T-cell (primary cell): ENCODE measurements around the gene EXOC6B. TPM values are rescaled to one million over a fixed set of nuclear protein-coding genes. Genes with fewer than 3 reads are reported as not detected.

Experiments used
- ATAC-seq, 4 experiments: fragments of 200-7000 bp in 3 of 4; fragments of 150-1000 bp in 1 of 4; cut with Tn5 transposase; replicated peaks in 1 of 4; 1 replicate in 3 of 4; 2 replicates in 1 of 4; pipeline ENCODE4 v1.10.0; 2021; ENCODE audit warnings: moderate library complexity in 3 of 4, mild to moderate bottlenecking in 2 of 4, moderate number of reproducible peaks in 1 of 4
- CTCF ChIA-PET, 2 donors: fragments of 300-600 bp; sonication (Branson Sonifier 250); formaldehyde crosslinking; loops; one replicate each; lab custom pipeline; 2022; ENCODE audit warnings: antibody characterized with exemption in 2 of 2; lab: Charles Lee
- POLR2A ChIA-PET, 2 donors: fragments of 300-600 bp; sonication (Branson Sonifier 250); formaldehyde crosslinking; loops; one replicate each; lab custom pipeline; 2022; ENCODE audit warnings: antibody characterized with exemption in 2 of 2; lab: Charles Lee
- DNase-seq, 35 experiments: peaks; one replicate each; pipeline versions ENCODE4 v3.0.0 to v3.0.0-alpha.2; 2013 to 2023
- H3K27ac ChIP-seq: one replicate; pipeline ENCODE4 v1.5.1; 2013; ENCODE audit warnings: low read length
- H3K27me3 ChIP-seq, 2 experiments: replicated peaks in 1 of 2; 1 replicate in 1 of 2; 2 replicates in 1 of 2; pipeline versions ENCODE4 v1.6.1 to v1.7.0; 2013; ENCODE audit warnings: low read length in 1 of 2, mixed read lengths in 1 of 2; ENCODE audit not compliant: control insufficient read depth in 2 of 2, insufficient read depth in 2 of 2; ENCODE audit errors: extremely low read depth in 1 of 2
- H3K36me3 ChIP-seq, 2 donors: 1 replicate in 1 of 2; 2 replicates in 1 of 2; pipeline versions ENCODE4 v1.6.1 to v1.7.0; 2013; ENCODE audit warnings: low read length in 1 of 2; ENCODE audit not compliant: control insufficient read depth in 2 of 2, insufficient read depth in 1 of 2; ENCODE audit errors: extremely low read depth in 1 of 2
- H3K4me1 ChIP-seq, 2 experiments: 1 replicate in 1 of 2; 2 replicates in 1 of 2; pipeline versions ENCODE4 v1.6.1 to v1.7.0; 2013; ENCODE audit warnings: low read length in 2 of 2, mixed read lengths in 1 of 2; ENCODE audit not compliant: insufficient read depth in 2 of 2, control insufficient read depth in 1 of 2; ENCODE audit errors: extremely low read depth in 1 of 2
- H3K4me3 ChIP-seq, 2 donors: 1 replicate in 1 of 2; 2 replicates in 1 of 2; pipeline versions ENCODE4 v1.5.1 to v1.7.0; 2013; ENCODE audit warnings: mild to moderate bottlenecking in 2 of 2, low read length in 1 of 2, moderate library complexity in 1 of 2; ENCODE audit not compliant: control insufficient read depth in 1 of 2; ENCODE audit errors: extremely low read depth in 1 of 2
- H3K9me3 ChIP-seq: 2 replicates; pipeline ENCODE4 v1.7.0; 2013
- H3K27ac Mint-ChIP-seq, 2 donors: one replicate each; pipeline ENCODE4 v1.8.0; 2020 to 2021; ENCODE audit warnings: mild to moderate bottlenecking in 2 of 2, mixed read lengths in 2 of 2
- H3K27me3 Mint-ChIP-seq, 2 donors: one replicate each; pipeline ENCODE4 v1.8.0; 2021 to 2022; ENCODE audit warnings: mixed read lengths in 2 of 2
- H3K36me3 Mint-ChIP-seq: one replicate; pipeline ENCODE4 v1.8.0; 2021; ENCODE audit warnings: mixed read lengths
- H3K4me1 Mint-ChIP-seq, 3 donors: one replicate each; pipeline ENCODE4 v1.8.0; 2020 to 2022; ENCODE audit warnings: mixed read lengths in 3 of 3, mild to moderate bottlenecking in 1 of 3
- H3K4me3 Mint-ChIP-seq, 3 donors: one replicate each; pipeline ENCODE4 v1.8.0; 2020 to 2022; ENCODE audit warnings: mild to moderate bottlenecking in 3 of 3, mixed read lengths in 3 of 3, moderate library complexity in 3 of 3
- H3K9me3 Mint-ChIP-seq, 3 donors: one replicate each; pipeline ENCODE4 v1.8.0; 2020 to 2022; ENCODE audit warnings: mixed read lengths in 3 of 3
- WGBS: methylation state at CpG from one replicate; pipeline ENCODE4 v1.1.5; 2013; ENCODE audit warnings: missing lambda C conversion rate; ENCODE audit not compliant: insufficient coverage; 5-methylcytosine and 5-hydroxymethylcytosine counted together
- total RNA-seq, 35 experiments: library from RNA in 6 of 35; stranded (reverse) in 6 of 35; fragments of 120-200 nt in 1 of 35; gene quantifications; one replicate each; pipeline versions ENCODE4 v1.2.1 to v1.2.4 and lab custom pipeline; 2013 to 2026

The EXOC6B gene
- total RNA-seq, 5 donors from 2014 or later (not counting 1 experiment from before 2014, with no cell fraction given), result 13.3 to 18.9 (median 16.6) TPM

DNA sequence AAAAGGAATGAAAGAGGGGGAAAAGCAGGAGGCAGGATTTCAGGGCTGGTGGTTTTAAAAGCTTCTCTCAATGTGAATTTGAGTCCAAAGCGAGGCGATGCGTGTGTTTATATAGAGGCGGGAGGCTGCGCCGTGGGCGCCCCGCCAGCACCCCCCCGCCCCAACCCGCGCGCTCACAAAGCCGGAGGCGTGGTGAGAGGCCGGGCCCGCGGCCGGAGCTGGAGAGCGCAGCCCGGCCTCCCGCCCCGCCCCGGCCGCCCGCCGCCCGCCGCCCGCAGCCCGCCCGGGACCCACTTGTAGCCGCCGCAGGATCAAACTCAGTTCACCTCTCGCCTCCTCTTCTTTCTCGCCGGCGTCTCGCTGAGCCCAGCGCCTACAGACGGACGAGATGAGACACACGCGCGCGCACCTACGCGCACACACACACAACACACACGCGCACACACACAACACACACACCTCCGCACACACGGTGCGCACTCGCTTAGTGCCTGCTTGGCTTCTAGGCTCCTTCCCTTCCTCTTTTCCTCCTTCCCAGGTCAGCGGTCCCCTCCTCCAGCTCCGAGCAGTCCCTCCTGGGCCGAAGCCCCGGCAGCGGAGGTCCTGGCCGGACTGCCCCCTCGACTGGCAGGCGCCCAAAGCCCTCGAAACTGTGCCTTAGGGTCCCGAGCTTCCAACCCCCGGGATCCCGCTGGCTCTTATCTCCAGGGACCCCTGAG is 676.8 kb downstream of the EXOC6B start:
- Histone ChIP-seq H3K36me3 (no peaks in the 10 kb centered on the region), H3K4me3 (peak overlapping the region; percentile 19 to 33), H3K9me3 (no peaks in the 10 kb centered on the region), H3K27me3 (peaks cover 6 to 90% of the 10 kb centered on the region in 2 experiments), H3K27ac (no peak overlapping the region), H3K4me1 (peaks cover 3 to 57% of the 10 kb centered on the region in 2 experiments)
- WGBS, result 3% methylated on average over 33 of the region's 65 CpGs
- CTCF ChIA-PET, result interaction anchor here in 1 of 2 donors (1.0 kb wide), 1 partner anchor 11 kb away, joined by 3 read pairs; no protein-coding TSS in a partner anchor
- Mint-ChIP-seq H3K4me3 (peak overlapping the region; percentile 79 to 93 (median 79)), H3K36me3 (no peaks in the 10 kb centered on the region), H3K9me3 (no peaks in the 10 kb centered on the region), H3K27me3 (peaks cover 60 to 72% of the 10 kb centered on the region in 2 donors), H3K4me1 (peaks cover 42 to 47% (median 42%) of the 10 kb centered on the region in 3 donors), H3K27ac (peak overlapping the region in 1 of 2 donors; percentile 15)
- ATAC-seq (peak in 3 of 4 experiments; percentile 13 to 32 (median 20)), DNase-seq (peak in 3 of 35 experiments; percentile 4 to 24 (median 5))
- POLR2A ChIA-PET, result interaction anchor here in 1 of 2 donors (0.6 kb wide), 1 partner anchor 10 kb away, joined by 8 read pairs; no protein-coding TSS in a partner anchor

DNA sequence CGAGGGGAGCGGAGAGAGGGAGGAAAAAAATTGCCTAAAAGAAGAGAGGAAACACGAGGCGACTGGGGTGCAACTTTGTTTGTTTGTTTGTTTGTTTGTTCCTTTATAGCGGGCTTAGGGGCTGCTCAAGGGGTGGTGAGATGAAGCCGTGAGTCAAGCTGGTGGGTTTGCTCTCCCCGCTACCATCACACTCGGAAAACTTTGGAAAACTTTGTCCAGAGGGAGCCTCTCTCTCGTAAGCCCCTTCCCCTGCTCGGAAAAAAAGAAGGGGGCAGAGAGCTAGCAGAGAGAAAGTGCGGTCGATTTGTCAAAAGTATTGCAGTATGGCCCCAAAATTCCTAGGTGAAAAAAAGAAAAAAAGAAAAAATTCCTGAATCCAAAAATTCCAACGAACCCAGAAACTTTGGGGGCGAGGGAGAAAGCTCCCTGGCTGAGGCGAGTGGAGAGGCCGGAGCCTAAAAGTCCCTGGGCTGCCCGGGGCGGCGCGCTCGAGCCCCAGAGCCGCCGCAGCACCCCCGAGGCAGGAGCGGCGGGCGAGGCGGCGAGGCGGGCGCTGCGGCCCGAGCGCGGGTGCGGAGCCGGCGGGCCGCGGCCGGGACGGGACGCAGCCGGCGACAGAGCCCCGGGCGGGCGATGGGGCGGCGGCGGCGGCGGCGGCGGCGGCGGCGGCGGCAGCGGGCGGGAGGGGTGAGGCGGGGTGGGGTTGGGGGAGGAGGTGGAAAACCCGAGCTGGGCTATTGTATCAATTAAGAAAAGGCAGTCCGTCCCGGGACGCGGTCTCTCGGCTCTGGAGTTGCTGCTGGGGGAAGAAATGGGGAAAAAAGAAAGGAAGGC is 677.6 kb downstream of the EXOC6B start:
- peaks cover 6 to 91% of the 10 kb centered on the region in 2 experiments for H3K27me3 ChIP-seq
- peaks cover 3 to 64% of the 10 kb centered on the region in 2 experiments for H3K4me1 ChIP-seq
- Mint-ChIP-seq H3K36me3 (no peaks in the 10 kb centered on the region), H3K27ac (peak overlapping the region in 1 of 2 donors; percentile 15), H3K4me1 (peaks cover 42 to 53% (median 48%) of the 10 kb centered on the region in 3 donors), H3K9me3 (no peaks in the 10 kb centered on the region), H3K27me3 (peaks cover 64 to 76% of the 10 kb centered on the region in 2 donors), H3K4me3 (peak overlapping the region; percentile 75 to 93 (median 77))
- DNase-seq (peak in 1 of 35 experiments; percentile 0), ATAC-seq (no peak)
- whole genome bisulfite sequencing, result 5% methylated on average over 35 of the region's 68 CpGs
- ChIA-PET CTCF (interaction anchor here in 1 of 2 donors (0.5 to 1.0 kb wide), 2 partner anchors 10 to 848 kb away, joined by 3 to 14 read pairs; no protein-coding TSS in a partner anchor), POLR2A (no interaction called here)
- H3K4me3 ChIP-seq, result peak overlapping the region; percentile 19
- H3K27ac ChIP-seq, result no peak overlapping the region
- H3K36me3 ChIP-seq, result no peaks in the 10 kb centered on the region
- H3K9me3 ChIP-seq, result no peaks in the 10 kb centered on the region

DNA sequence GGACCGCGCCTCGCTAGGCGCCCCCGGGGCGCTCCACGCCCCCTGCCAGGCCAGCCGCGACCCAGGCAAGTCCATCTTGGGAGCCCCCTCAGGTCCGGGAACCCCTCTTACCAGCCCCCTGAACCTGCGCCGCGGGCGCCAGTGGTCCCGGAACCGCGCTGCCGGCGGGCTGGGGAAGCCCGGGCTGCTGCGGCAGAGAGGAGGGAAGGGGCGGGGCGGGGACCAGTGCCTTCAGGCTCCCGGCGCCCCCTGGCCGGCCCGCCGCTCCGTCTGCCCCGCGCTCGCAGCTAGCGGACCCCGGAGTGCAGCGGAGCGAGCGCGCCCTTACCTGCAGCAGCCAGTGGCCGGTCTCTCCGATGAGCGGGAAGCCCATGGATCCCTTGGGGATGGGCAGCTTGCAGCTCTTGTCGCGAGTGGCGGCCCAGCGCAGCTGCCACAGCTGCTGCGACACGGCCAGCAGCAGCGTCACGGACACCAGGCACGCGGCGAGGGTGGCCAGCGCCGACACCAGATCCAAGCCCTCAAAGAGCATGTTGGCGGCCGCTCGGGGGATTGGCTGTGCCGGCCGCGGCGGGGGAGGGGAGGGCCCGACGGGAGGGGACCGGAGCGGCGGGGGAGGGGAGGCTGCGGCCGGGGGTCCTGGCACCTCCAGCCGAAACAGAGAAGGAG is 678.4 kb downstream of the EXOC6B start, which contains the start of gene CYP26B1:
CYP26B1 (minus strand) TSS at position 560 of the 669 bp plus-strand sequence; CDS start at position 532, 28 bp downstream.
- Mint-ChIP-seq H3K36me3 (no peaks in the 10 kb centered on the region), H3K27ac (peak within 1 kb of the TSS in 1 of 2 donors; percentile 15), H3K9me3 (no peaks in the 10 kb centered on the region), H3K4me3 (peak within 1 kb of the TSS; percentile 75 to 93 (median 77)), H3K27me3 (peaks cover 57 to 76% of the 10 kb centered on the region in 2 donors), H3K4me1 (peaks cover 42 to 53% (median 48%) of the 10 kb centered on the region in 3 donors)
- no peak for ATAC-seq
- WGBS, result 7% methylated on average over 55 of the region's 69 CpGs
- Histone ChIP-seq H3K27ac (no peak within 1 kb of the TSS), H3K4me1 (peaks cover 3 to 64% of the 10 kb centered on the region in 2 experiments), H3K9me3 (no peaks in the 10 kb centered on the region), H3K27me3 (peaks cover 6 to 92% of the 10 kb centered on the region in 2 experiments), H3K36me3 (no peaks in the 10 kb centered on the region), H3K4me3 (peak within 1 kb of the TSS; percentile 19 to 27)
- DNase-seq, result peak in 2 of 35 experiments; percentile 0 to 23
- CTCF ChIA-PET, result interaction anchor here in 1 of 2 donors (0.5 to 1.0 kb wide), 2 partner anchors 10 to 847 kb away, joined by 3 to 14 read pairs; no protein-coding TSS in a partner anchor
- POLR2A ChIA-PET, result no interaction called here

DNA sequence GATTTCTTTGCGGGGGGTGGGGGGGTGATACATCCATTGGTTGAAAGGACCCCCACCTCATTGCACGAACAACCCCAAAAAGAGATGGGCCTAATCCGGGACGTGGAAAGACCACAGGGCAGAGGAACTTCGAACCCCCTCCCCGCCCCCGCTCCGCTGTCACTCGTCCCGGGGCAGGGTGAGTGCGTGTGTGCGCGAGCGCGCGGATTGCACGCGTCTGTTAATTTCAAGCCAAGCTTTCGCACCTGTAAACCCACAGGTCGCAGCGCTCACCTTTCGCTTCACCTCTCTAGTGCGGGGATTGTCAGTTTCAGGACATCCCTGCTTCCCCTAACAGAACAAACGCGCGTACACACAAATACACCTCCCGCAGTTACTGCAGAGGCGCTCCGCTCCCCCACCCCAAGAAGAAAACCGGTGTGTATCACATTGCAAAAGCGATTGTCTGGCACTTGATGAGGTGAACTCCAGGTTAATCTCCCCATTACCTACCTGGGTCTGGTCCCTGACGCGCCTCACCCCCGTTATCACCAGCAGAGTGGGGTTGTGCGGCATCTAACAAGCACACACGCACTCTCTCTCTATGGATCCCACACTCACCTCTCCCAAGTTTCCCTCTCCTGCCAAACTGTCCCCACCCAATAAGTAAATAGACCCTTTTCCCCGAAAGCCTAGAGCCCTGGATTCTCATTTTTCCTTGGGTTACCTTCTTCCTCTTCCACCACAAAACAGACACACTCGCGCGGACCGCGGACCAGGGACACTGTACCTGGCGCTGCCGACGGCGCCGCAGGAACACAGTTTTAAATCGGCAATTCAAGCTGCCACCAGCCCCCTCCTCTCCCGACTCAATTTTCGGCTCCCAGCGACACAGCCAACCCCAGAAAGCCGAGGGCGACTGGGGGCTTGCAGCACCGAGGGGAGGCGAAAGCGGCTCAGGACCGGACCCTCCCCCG is 679.2 kb downstream of the EXOC6B start:
- H3K4me1 ChIP-seq, result peaks cover 3 to 64% of the 10 kb centered on the region in 2 experiments
- Mint-ChIP-seq H3K27ac (peak overlapping the region in 1 of 2 donors; percentile 6), H3K27me3 (peaks cover 62 to 78% of the 10 kb centered on the region in 2 donors), H3K4me3 (peak overlapping the region; percentile 32 to 80 (median 32)), H3K9me3 (no peaks in the 10 kb centered on the region), H3K36me3 (no peaks in the 10 kb centered on the region), H3K4me1 (peaks cover 42 to 53% (median 48%) of the 10 kb centered on the region in 3 donors)
- 20% methylated on average over 51 of the region's 58 CpGs for WGBS
- peak in 2 of 35 experiments; percentile 0 to 21 for DNase-seq
- no peaks in the 10 kb centered on the region for H3K36me3 ChIP-seq
- no peaks in the 10 kb centered on the region for H3K9me3 ChIP-seq
- ATAC-seq, result no peak
- peak overlapping the region in 1 of 2 donors; percentile 27 for H3K4me3 ChIP-seq
- CTCF ChIA-PET, result no interaction called here
- peaks cover 6 to 90% of the 10 kb centered on the region in 2 experiments for H3K27me3 ChIP-seq
- POLR2A ChIA-PET, result no interaction called here
- no peak overlapping the region for H3K27ac ChIP-seq

DNA sequence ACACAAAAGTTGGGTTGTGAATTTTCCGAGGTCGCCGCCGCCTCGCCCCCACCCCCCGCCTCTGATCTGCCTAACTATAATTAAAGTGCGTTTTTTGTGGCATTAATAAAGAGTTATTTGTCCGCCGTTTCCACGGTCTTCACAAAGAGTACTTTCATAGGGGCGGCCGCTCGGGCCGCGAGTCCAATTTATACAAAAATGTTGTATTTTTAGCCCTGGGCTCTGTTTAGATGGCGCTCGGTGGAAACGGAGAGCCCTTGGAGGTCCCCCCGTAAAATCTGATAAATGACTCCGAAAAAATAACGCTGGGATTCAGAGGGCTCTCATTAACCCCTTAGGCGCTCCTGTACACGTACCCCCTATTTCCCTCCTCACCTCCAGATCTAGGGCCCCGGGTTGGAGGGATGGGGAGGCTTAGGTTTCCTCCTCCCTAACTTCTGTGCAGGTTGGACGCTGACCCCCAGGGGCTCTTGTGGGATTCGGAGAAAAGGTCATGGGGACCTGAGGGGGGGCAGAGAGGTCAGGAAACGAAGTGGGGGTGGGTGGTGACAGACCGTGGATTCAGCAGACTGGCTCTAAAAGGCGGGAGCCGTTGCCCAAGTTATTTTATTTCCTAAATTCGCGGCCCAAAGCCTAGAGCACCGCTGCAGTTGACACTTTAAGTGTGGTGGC is 680.0 kb downstream of the EXOC6B start:
- Histone ChIP-seq H3K9me3 (no peaks in the 10 kb centered on the region), H3K4me3 (peak overlapping the region in 1 of 2 donors; percentile 55), H3K4me1 (peaks cover 3 to 64% of the 10 kb centered on the region in 2 experiments), H3K36me3 (no peaks in the 10 kb centered on the region), H3K27me3 (peaks cover 6 to 87% of the 10 kb centered on the region in 2 experiments), H3K27ac (no peak overlapping the region)
- POLR2A ChIA-PET, result no interaction called here
- Mint-ChIP-seq H3K4me3 (peak overlapping the region; percentile 62 to 80 (median 70)), H3K27ac (peak overlapping the region in 1 of 2 donors; percentile 55), H3K27me3 (peaks cover 57 to 75% of the 10 kb centered on the region in 2 donors), H3K9me3 (no peaks in the 10 kb centered on the region), H3K36me3 (no peaks in the 10 kb centered on the region), H3K4me1 (peaks cover 42 to 53% (median 48%) of the 10 kb centered on the region in 3 donors)
- DNase-seq (peak in 1 of 35 experiments; percentile 0), ATAC-seq (no peak)
- WGBS, result 8% methylated on average over 17 of the region's 33 CpGs
- CTCF ChIA-PET, result no interaction called here
